ENCODE results near the gene ACSM3. TPM values are rescaled to one million over a fixed set of nuclear protein-coding genes. Genes with fewer than 3 reads are reported as not detected.

Gene ACSM3
- total and polyA plus RNA-seq, 9 of the 15 experiments (the other 6 are each of a cell fraction or from before 2014, with no cell fraction given), result 112 to 420 (median 182) TPM

GRCh38 chr16:20747030-20747816, 16.6 kb upstream of the ACSM3 start (continued):
- TF ChIP-seq TFAP4 (CRISPR knock-in tag; IDR thresholded peaks at IDR 0.05; ENCODE audit: borderline replicate concordance) (peak; percentile 57; the same call in 1 of the 2 replicates), BCLAF1 (IDR thresholded peaks at IDR 0.05; ENCODE audit: borderline replicate concordance in 1 of 2, control insufficient read depth in 1 of 2, low read depth in 2 of 2, low read length in 1 of 2) (0 out of 4 replicates have a peak, but pooled peaks of 1 of the 2 experiments have one; percentile 19), E2F8 (IDR thresholded peaks at IDR 0.05; ENCODE audit: low read depth, partially characterized antibody) (no peak), CREB5 (CRISPR knock-in tag; IDR thresholded peaks at IDR 0.05) (no peak; the same call in 1 of the 2 replicates), NCOA6 (IDR thresholded peaks at IDR 0.05) (no peak), SMARCE1 (IDR thresholded peaks at IDR 0.05) (peak; percentile 99), MTA3 (IDR thresholded peaks at IDR 0.05; ENCODE audit: borderline replicate concordance) (peak; percentile 75), BCL6 (CRISPR knock-in tag; IDR thresholded peaks at IDR 0.05) (no peak), JUN (IDR thresholded peaks at IDR 0.05; ENCODE audit: borderline replicate concordance, low read depth, low read length) (peak; percentile 87), JUN (CRISPR knock-in tag; IDR thresholded peaks at IDR 0.05; ENCODE audit: borderline replicate concordance) (no peak), BCOR (IDR thresholded peaks at IDR 0.05) (no peak; the same call in 1 of the 2 replicates), POLR2G (IDR thresholded peaks at IDR 0.05; ENCODE audit: low read depth, low read length) (no peak), LARP7 (IDR thresholded peaks at IDR 0.05) (no peak), DLX4 (CRISPR knock-in tag; IDR thresholded peaks at IDR 0.05) (no peak), RBM17 (IDR thresholded peaks at IDR 0.05; ENCODE audit: borderline replicate concordance, low read depth, low read length) (no peak), ARID2 (IDR thresholded peaks at IDR 0.05) (no peak), ATF3 (IDR thresholded peaks at IDR 0.05) (peak; percentile 87), ATF3 (CRISPR knock-in tag; conservative IDR thresholded peaks at IDR 0.05) (peak; percentile 79; the same call in 1 of the 2 replicates)

Measured in K562 (cell line).